ENCODE measurements around the gene ANKRD45.

DNA sequence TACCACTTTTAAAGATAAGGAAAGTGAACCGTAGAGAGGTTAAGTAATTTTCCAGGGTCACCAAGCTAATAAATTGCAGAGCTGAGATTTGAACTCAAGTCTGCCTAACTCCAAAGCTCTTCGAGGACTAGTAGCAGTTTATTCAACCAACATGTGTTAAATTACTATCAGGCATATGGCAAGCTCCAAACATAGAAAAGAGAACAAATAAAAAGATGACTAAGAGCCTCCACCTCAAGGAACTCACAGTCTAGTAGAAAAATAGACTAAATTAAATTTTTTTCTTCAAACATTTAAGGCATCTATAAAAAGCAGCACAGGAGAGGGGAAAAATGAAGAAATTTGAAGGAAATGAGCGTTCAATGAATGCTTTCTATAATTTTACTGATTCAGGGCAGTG is 89.0 kb downstream of the ANKRD45 start:
- TF ChIP-seq EZH2 (IDR thresholded peaks at IDR 0.05; ENCODE audit: insufficient read depth, poor library complexity, severe bottlenecking) (no peak), EZH2phosphoT487 (IDR thresholded peaks at IDR 0.05; ENCODE audit: insufficient read depth, low read depth) (no peak)

Data from GM23248 (cell line).